ENCODE measurements around the gene FLVCR2.

FLVCR2 gene

DNA sequence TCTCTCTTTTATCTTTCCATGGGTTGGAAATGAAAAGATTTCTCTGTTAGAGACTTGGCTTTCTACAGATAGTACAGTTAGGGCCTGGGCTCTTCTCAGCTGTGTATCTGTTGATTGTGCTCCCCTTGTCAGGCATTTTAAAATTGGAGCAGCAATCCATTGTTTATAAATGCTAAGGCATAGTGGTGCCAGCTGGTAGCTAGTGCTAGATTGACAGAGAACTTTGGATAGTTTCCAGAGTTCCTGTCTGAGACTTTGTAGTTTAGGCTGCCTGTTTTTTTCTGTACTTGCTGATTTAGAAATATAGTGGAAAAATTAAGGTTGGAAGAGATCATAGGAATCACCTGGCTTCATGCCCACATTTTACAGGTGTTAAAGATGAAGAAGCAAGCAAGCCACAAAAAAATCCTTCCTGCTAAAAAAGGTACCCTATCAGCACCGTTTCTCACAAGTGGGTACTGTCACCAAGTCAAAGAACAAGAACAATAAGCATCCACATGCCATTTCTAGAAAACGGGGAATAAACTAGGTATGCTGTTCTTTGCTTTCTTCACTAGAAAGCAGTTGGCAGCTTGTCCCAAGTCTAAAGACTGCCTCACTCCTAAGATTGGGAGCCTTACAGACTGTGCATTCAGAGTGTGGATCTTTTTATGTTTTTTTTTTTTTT, 88.8 kb downstream of the FLVCR2 start:
- Histone ChIP-seq H3K4me3 (replicated peaks; ENCODE audit: insufficient read depth, low read length) (no peak overlapping the region), H3K27me3 (ENCODE audit: insufficient read depth, poor library complexity, severe bottlenecking) (no peaks in the 10 kb centered on the region), H3K27ac (replicated peaks) (no peak overlapping the region)
- TF ChIP-seq REST (IDR thresholded peaks at IDR 0.05; ENCODE audit: insufficient replicate concordance, low read depth), result no peak
- no peak for TF ChIP-seq SPI1 (IDR thresholded peaks at IDR 0.05; ENCODE audit: borderline replicate concordance, low read depth)
- no peak for TF ChIP-seq GABPA (IDR thresholded peaks at IDR 0.05; ENCODE audit: low read depth)
- TF ChIP-seq, protein P1, sequence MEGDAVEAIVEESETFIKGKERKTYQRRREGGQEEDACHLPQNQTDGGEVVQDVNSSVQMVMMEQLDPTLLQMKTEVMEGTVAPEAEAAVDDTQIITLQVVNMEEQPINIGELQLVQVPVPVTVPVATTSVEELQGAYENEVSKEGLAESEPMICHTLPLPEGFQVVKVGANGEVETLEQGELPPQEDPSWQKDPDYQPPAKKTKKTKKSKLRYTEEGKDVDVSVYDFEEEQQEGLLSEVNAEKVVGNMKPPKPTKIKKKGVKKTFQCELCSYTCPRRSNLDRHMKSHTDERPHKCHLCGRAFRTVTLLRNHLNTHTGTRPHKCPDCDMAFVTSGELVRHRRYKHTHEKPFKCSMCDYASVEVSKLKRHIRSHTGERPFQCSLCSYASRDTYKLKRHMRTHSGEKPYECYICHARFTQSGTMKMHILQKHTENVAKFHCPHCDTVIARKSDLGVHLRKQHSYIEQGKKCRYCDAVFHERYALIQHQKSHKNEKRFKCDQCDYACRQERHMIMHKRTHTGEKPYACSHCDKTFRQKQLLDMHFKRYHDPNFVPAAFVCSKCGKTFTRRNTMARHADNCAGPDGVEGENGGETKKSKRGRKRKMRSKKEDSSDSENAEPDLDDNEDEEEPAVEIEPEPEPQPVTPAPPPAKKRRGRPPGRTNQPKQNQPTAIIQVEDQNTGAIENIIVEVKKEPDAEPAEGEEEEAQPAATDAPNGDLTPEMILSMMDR (IDR thresholded peaks at IDR 0.05; ENCODE audit: insufficient read depth, low read length), result no peak
- no peak for TF ChIP-seq POLR2AphosphoS5 (IDR thresholded peaks at IDR 0.05; ENCODE audit: low read depth)
- DNase-seq (ENCODE audit: low read depth in 1 of 2, low spot score in 1 of 2), result no peak

DNA sequence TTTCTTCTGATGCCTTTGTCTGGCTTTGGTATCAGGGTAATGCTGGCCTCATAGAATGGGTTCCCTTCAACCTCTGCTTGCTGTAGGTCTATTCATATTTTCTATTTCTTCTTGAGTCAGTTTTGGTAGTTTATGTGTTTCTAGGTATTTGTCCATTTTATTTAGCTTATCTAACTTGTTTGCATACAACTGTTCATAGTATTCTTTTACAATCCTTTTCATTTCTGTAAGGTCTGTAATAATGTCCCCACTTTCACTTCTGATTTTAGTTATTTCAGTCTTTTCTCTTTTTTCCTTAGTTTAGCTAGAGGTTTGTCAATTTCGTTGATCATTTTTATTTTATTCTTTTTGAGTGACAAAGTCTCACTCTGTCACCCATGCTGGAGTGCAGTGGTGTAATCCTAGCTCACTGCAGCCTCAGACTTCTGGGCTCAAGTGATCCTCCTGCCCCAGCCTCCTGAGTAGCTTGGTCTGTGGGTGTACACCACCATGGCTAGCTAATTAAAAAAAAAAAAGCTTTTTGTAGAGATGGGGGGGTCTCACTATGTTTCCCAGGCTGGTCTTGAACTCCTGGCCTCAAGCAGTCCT, 94.3 kb downstream of the FLVCR2 start:
- TF ChIP-seq REST (IDR thresholded peaks at IDR 0.05; ENCODE audit: insufficient replicate concordance, low read depth) (no peak), SPI1 (IDR thresholded peaks at IDR 0.05; ENCODE audit: borderline replicate concordance, low read depth) (no peak), GABPA (IDR thresholded peaks at IDR 0.05; ENCODE audit: low read depth) (no peak), POLR2AphosphoS5 (IDR thresholded peaks at IDR 0.05; ENCODE audit: low read depth) (no peak)
- TF ChIP-seq, protein P1 (IDR thresholded peaks at IDR 0.05; ENCODE audit: insufficient read depth, low read length), result no peak
- DNase-seq (ENCODE audit: low read depth in 1 of 2, low spot score in 1 of 2), result no peak

DNA sequence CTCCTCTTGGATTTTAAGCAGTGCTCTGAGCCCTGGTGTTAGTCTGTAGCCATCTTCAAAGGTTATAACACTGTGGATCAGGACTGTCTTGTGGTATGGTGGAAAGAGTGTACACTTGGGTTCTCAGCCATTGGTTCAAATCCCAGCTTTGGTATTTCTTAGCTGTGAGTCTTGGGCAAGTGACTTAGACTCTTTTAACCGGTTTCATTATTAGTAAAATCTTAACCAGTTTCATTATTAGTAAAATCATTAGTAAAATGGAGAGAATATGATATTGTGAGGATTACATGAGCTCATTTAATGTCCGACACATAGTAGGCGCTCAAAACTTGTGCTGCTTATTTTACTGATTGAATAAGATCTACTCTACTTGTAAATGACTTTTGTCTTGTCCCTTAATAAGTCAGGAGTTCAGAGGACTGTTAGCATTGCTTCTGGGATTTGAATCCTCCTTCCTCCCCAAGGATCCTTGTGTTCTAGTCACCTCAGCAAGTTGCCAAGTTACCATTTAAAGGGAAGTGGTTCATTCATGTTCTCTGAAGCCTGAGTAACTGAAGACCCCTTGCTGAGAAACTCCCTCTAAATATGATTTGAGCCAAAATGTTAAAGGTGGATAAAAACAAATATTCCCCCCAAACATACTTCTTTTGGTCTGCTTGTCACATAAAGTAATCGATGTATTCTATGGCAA, 95.1 kb downstream of the FLVCR2 start:
- Histone ChIP-seq H3K27me3 (ENCODE audit: insufficient read depth, poor library complexity, severe bottlenecking) (no peaks in the 10 kb centered on the region), H3K27ac (replicated peaks) (no peak overlapping the region), H3K4me3 (replicated peaks; ENCODE audit: insufficient read depth, low read length) (no peak overlapping the region)
- TF ChIP-seq GABPA (IDR thresholded peaks at IDR 0.05; ENCODE audit: low read depth), result no peak
- no peak for TF ChIP-seq REST (IDR thresholded peaks at IDR 0.05; ENCODE audit: insufficient replicate concordance, low read depth)
- TF ChIP-seq, protein P1 (IDR thresholded peaks at IDR 0.05; ENCODE audit: insufficient read depth, low read length), result no peak
- TF ChIP-seq SPI1 (IDR thresholded peaks at IDR 0.05; ENCODE audit: borderline replicate concordance, low read depth), result no peak
- TF ChIP-seq POLR2AphosphoS5 (IDR thresholded peaks at IDR 0.05; ENCODE audit: low read depth), result no peak
- DNase-seq (ENCODE audit: low read depth in 1 of 2, low spot score in 1 of 2), result no peak

More for the DNA sequence above, 94.3 kb downstream of the FLVCR2 start:
- H3K27ac ChIP-seq (replicated peaks), result no peak overlapping the region
- no peaks in the 10 kb centered on the region for H3K27me3 ChIP-seq (ENCODE audit: insufficient read depth, poor library complexity, severe bottlenecking)
- no peak overlapping the region for H3K4me3 ChIP-seq (replicated peaks; ENCODE audit: insufficient read depth, low read length)

Measured in HL-60 (cell line).